Heart right ventricle (tissue), 16 donors: ENCODE data around the gene AP4B1. TPM values are rescaled to one million over a fixed set of nuclear protein-coding genes. Genes with fewer than 3 reads are reported as not detected.

ENCODE experiments used
- ATAC-seq, 8 donors: fragments of 200-7000 bp; cut with Tn5 transposase; one replicate each; pipeline ENCODE4 v1.9.1; 2020; ENCODE audit warnings: mild to moderate bottlenecking in 8 of 8, moderate library complexity in 8 of 8, moderate number of reproducible peaks in 1 of 8
- DNase-seq, 2 donors: peaks; one replicate each; pipeline ENCODE4 v3.0.0-alpha.2; 2020
- H3K27ac ChIP-seq, 10 donors: fragments of 200-600 bp; sonication (generic) in 2 of 10; one replicate each; pipeline versions ENCODE4 v1.5.0 to v1.8.0; 2020 to 2022; ENCODE audit warnings: mild to moderate bottlenecking in 3 of 10
- H3K27me3 ChIP-seq, 7 donors: fragments of 200-600 bp; one replicate each; pipeline ENCODE4 v1.8.0; 2021 to 2022; ENCODE audit warnings: mild to moderate bottlenecking in 2 of 7
- H3K36me3 ChIP-seq, 9 donors: fragments of 200-600 bp; sonication (generic) in 1 of 9; one replicate each; pipeline versions ENCODE4 v1.5.0 to v1.8.0; 2020 to 2022; ENCODE audit warnings: mild to moderate bottlenecking in 2 of 9
- H3K4me1 ChIP-seq, 9 donors: fragments of 200-600 bp; sonication (generic) in 1 of 9; one replicate each; pipeline versions ENCODE4 v1.5.0 to v1.8.0; 2020 to 2022; ENCODE audit warnings: mild to moderate bottlenecking in 4 of 9
- H3K4me3 ChIP-seq, 10 donors: fragments of 200-600 bp; sonication (generic) in 2 of 10; one replicate each; pipeline versions ENCODE4 v1.5.0 to v1.8.0; 2020 to 2022; ENCODE audit warnings: mild to moderate bottlenecking in 7 of 10, moderate library complexity in 2 of 10
- H3K9me3 ChIP-seq, 11 donors: fragments of 200-600 bp in 10 of 11; sonication (generic) in 2 of 11; one replicate each; pipeline versions ENCODE4 v1.5.0 to v1.8.0; 2013 to 2022; ENCODE audit warnings: mild to moderate bottlenecking in 2 of 11, control low read depth in 1 of 11, moderate library complexity in 1 of 11
- CTCF ChIP-seq, 9 donors: fragments of 200-600 bp; sonication (generic) in 2 of 9; IDR thresholded peaks; one replicate each; pipeline versions ENCODE4 v1.5.0 to v1.8.0; 2021 to 2022; ENCODE audit warnings: antibody characterized with exemption in 9 of 9, mild to moderate bottlenecking in 5 of 9, moderate library complexity in 1 of 9
- WGBS, 2 donors: extraction: QIAGEN DNeasy Blood & Tissue Kit; methylation state at CpG; one replicate each; pipeline ENCODE4 v1.1.7; 2013; ENCODE audit warnings: inconsistent platforms in 1 of 2; 5-methylcytosine and 5-hydroxymethylcytosine counted together
- intact Hi-C, 10 donors: fragments of 100-400 bp; cut with DNase I; formaldehyde crosslinking; loops; one replicate each; pipeline versions ENCODE4 v1.11.1 to v1.14.2; 2022
- polyA plus RNA-seq, 2 donors: library from polyadenylated mRNA; stranded (reverse); fragments of 200-250 nt; gene quantifications; one replicate each; pipeline ENCODE4 v1.2.3, GENCODE V29; 2013
- total RNA-seq, 10 donors: library from RNA; stranded (reverse); fragmentation: NEBNext Ultra II Directional in 3 of 10; extraction: Animal tissue kit (Norgen Biotek cat#: 25700) in 3 of 10; gene quantifications; one replicate each; pipeline versions ENCODE4 v1.2.1 to v1.2.4, GENCODE V29; 2021 to 2023
- donor health status: Arrhythmogenic right ventricular cardiomyopathy.
- donor health status: ischemic (EF 13 %, LVEDD 7.1; RV severe dilation, severe dysfunction).
- donor health status: healthy with polysubstance abuse.
- donor health status: DM: no; HTN: yes; CAD: no.
- donor health status: DM: no; HTN: no; CAD: no.
- donor health status: ischemic (EF 25% LVEDD 6.9; RV normal size, moderate dysfunction).
- donor health status: ischemic (EF 25% LVEDD 5.7; RV mildly dilated, moderate dysfunction).
- donor health status: healthy.
- donor health status: DM: yes; HTN: yes; CAD: no.
- donor health status: Ischemic cardiomyopathy.
- donor health status: ischemic (EF 35%, LVEDD 5.7; RV mildly dilated, moderate dysfunction).
- donor health status: nonischemic (EF 11% LVEDD 7.7; RV severe dilation, severe dysfunction).
- donor health status: DM: yes; HTN: yes; CAD: no.
- donor health status: PGD.
- donor health status: ischemic (EF 29% LVEDD 5.4; RV normal size, mild dysfunction).
- donor health status: nonischemic (EF 23%, LVEDD 6.1; RV moderate dilation, normal function).

AP4B1 gene
- total and polyA plus RNA-seq, 12 donors = 7.5 to 15.4 (median 11.5) TPM

- TF ChIP-seq CTCF (IDR thresholded peaks at IDR 0.05) = no peak
- Histone ChIP-seq H3K4me1 (peaks cover 5 to 60% (median 35%) of the 10 kb centered on the region in 9 donors), H3K27me3 (no peaks in the 10 kb centered on the region), H3K4me3 (no peak overlapping the region), H3K9me3 (no peaks in the 10 kb centered on the region), H3K27ac (no peak overlapping the region), H3K36me3 (peaks cover 0 to 50% (median 8%) of the 10 kb centered on the region in 9 donors)
- ATAC-seq = peak in 1 of 8 donors; percentile 41
- intact Hi-C loops = no loop called here
- DNase-seq = no peak
These were observed 38.6 kb upstream of the AP4B1 start for GRCh38 chr1:113943028-113943811.

GRCh38 chr1:113942527-113942926 is 37.9 kb upstream of the AP4B1 start:
- H3K27me3 ChIP-seq = no peaks in the 10 kb centered on the region
- no peak for TF ChIP-seq CTCF (IDR thresholded peaks at IDR 0.05)
- ATAC-seq (no peak), DNase-seq (no peak)
- no peak overlapping the region for H3K4me3 ChIP-seq
- peaks cover 2 to 60% (median 28%) of the 10 kb centered on the region in 9 donors for H3K4me1 ChIP-seq
- H3K36me3 ChIP-seq = peaks cover 0 to 50% (median 8%) of the 10 kb centered on the region in 9 donors
- H3K9me3 ChIP-seq = no peaks in the 10 kb centered on the region
- H3K27ac ChIP-seq = no peak overlapping the region
- intact Hi-C loops = no loop called here

DNA sequence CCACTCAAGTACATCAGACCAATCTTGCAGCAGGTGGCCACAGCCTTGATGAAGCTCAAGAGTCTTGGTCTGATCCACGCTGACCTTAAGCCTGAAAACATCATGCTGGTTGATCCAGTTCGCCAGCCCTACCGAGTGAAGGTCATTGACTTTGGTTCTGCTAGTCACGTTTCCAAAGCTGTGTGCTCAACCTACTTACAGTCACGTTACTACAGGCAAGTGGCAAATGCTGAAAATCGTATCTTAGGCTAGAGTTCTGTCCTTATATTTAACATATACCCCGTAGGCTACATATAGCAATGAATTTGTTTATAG is 36.6 kb upstream of the AP4B1 start:
- DNase-seq = no peak
- Histone ChIP-seq H3K27ac (no peak overlapping the region), H3K4me1 (peaks cover 0 to 60% (median 21%) of the 10 kb centered on the region in 9 donors), H3K4me3 (no peak overlapping the region), H3K36me3 (peaks cover 0 to 50% (median 8%) of the 10 kb centered on the region in 9 donors), H3K9me3 (no peaks in the 10 kb centered on the region), H3K27me3 (no peaks in the 10 kb centered on the region)
- ATAC-seq = no peak
- no peak for TF ChIP-seq CTCF (IDR thresholded peaks at IDR 0.05)
- intact Hi-C loops = no loop called here
- 82 to 86% methylated on average over 7 of the region's 7 CpGs for WGBS, 2 donors

DNA sequence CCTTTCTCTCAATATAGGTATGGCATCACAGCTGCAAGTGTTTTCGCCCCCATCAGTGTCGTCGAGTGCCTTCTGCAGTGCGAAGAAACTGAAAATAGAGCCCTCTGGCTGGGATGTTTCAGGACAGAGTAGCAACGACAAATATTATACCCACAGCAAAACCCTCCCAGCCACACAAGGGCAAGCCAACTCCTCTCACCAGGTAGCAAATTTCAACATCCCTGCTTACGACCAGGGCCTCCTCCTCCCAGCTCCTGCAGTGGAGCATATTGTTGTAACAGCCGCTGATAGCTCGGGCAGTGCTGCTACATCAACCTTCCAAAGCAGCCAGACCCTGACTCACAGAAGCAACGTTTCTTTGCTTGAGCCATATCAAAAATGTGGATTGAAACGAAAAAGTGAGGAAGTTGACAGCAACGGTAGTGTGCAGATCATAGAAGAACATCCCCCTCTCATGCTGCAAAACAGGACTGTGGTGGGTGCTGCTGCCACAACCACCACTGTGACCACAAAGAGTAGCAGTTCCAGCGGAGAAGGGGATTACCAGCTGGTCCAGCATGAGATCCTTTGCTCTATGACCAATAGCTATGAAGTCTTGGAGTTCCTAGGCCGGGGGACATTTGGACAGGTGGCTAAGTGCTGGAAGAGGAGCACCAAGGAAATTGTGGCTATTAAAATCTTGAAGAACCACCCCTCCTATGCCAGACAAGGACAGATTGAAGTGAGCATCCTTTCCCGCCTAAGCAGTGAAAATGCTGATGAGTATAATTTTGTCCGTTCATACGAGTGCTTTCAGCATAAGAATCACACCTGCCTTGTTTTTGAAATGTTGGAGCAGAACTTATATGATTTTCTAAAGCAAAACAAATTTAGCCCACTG is 36.0 kb upstream of the AP4B1 start:
- H3K27ac ChIP-seq = peak overlapping the region in 1 of 10 donors; percentile 41
- 74 to 75% methylated on average over 16 of the region's 16 CpGs for WGBS, 2 donors

More for the DNA sequence above, 36.0 kb upstream of the AP4B1 start:
- no peaks in the 10 kb centered on the region for H3K9me3 ChIP-seq
- TF ChIP-seq CTCF (IDR thresholded peaks at IDR 0.05) = no peak
- intact Hi-C loops = no loop called here
- H3K4me1 ChIP-seq = peaks cover 0 to 60% (median 17%) of the 10 kb centered on the region in 9 donors
- no peaks in the 10 kb centered on the region for H3K27me3 ChIP-seq
- no peak for DNase-seq
- ATAC-seq = peak in 3 of 8 donors; percentile 19 to 29 (median 24)
- peaks cover 0 to 49% (median 8%) of the 10 kb centered on the region in 9 donors for H3K36me3 ChIP-seq
- H3K4me3 ChIP-seq = no peak overlapping the region
